SJCRH30 (cell line): ENCODE measurements around the gene C8G. TPM values are rescaled to one million over a fixed set of nuclear protein-coding genes. Genes with fewer than 3 reads are reported as not detected.
A peak's percentile ranks its signal among the peaks of the same experiment; 100 is the strongest.

Experiments used
- DNase-seq, 2 experiments: peaks; one replicate each; pipeline ENCODE4 v3.0.0-alpha.2; 2015 to 2020
- H3K27ac ChIP-seq: fragments of 250-450 bp; sonication (Bioruptor Pico); 2 replicates; pipeline ENCODE4 v1.5.1; 2020; ENCODE audit warnings: mild to moderate bottlenecking, moderate library complexity
- H3K27me3 ChIP-seq: fragments of 250-450 bp; sonication (Bioruptor Pico); 2 replicates; pipeline ENCODE4 v1.5.1; 2020; ENCODE audit warnings: mild to moderate bottlenecking, moderate library complexity
- H3K36me3 ChIP-seq: fragments of 250-450 bp; sonication (Bioruptor Pico); 2 replicates; pipeline ENCODE4 v1.5.1; 2020; ENCODE audit warnings: mild to moderate bottlenecking, moderate library complexity
- H3K4me1 ChIP-seq: fragments of 250-450 bp; sonication (Bioruptor Pico); 2 replicates; pipeline ENCODE4 v1.5.1; 2020; ENCODE audit warnings: mild to moderate bottlenecking, moderate library complexity
- H3K4me3 ChIP-seq: fragments of 250-450 bp; sonication (Bioruptor Pico); 2 replicates; pipeline ENCODE4 v1.5.1; 2020; ENCODE audit warnings: mild to moderate bottlenecking, moderate library complexity
- H3K9me3 ChIP-seq: fragments of 250-450 bp; sonication (Bioruptor Pico); replicated peaks from 2 replicates; pipeline ENCODE4 v1.5.1; 2020; ENCODE audit warnings: mild to moderate bottlenecking, moderate library complexity
- total RNA-seq: library from RNA; depleted of rRNA; stranded (reverse); fragments of >200 nt; shearing (Covaris generic); gene quantifications from 2 replicates; pipeline ENCODE4 v1.2.3, GENCODE V29; 2014

C8G gene
- total RNA-seq, 1 experiment from 2014 or later, result not detected

GRCh38 chr9:136942112-136942880 is 2.7 kb upstream of the C8G start:
- peaks cover 46% of the 10 kb centered on the region for H3K36me3 ChIP-seq
- H3K27ac ChIP-seq, result no peak overlapping the region
- no peak for DNase-seq
- no peak overlapping the region for H3K4me3 ChIP-seq
- H3K27me3 ChIP-seq, result peaks cover 3% of the 10 kb centered on the region; the same call in 1 of the 2 replicates
- 0 out of 2 replicates have a peak, but pooled peaks cover 2% of the 10 kb centered on the region for H3K9me3 ChIP-seq
- peaks cover 3% of the 10 kb centered on the region; the same call in 1 of the 2 replicates for H3K4me1 ChIP-seq

DNA sequence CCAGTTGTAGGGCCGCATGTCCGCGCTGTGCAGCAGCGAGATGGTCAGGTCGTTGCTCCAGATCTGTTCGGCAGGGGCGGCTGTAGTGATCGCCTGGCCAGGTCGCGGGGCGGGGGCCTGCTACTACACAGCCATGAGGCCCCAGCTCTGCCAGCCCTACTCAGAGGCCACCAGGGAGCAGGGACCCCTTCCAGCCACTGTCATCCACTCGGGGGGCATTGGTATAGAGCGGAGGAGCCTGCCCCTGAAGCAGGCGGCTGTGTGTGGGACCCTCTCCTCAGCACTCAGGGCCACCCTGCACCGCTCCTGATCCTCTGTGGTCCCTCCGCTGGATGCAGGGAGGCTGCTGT is 2.2 kb upstream of the C8G start:
- H3K4me3 ChIP-seq, result no peak overlapping the region
- H3K27ac ChIP-seq, result no peak overlapping the region
- H3K9me3 ChIP-seq, result 0 out of 2 replicates have a peak, but pooled peaks cover 2% of the 10 kb centered on the region
- peaks cover 41% of the 10 kb centered on the region for H3K36me3 ChIP-seq
- H3K4me1 ChIP-seq, result peaks cover 3% of the 10 kb centered on the region; the same call in 1 of the 2 replicates
- H3K27me3 ChIP-seq, result peaks cover 7% of the 10 kb centered on the region; the same call in 1 of the 2 replicates
- no peak for DNase-seq

DNA sequence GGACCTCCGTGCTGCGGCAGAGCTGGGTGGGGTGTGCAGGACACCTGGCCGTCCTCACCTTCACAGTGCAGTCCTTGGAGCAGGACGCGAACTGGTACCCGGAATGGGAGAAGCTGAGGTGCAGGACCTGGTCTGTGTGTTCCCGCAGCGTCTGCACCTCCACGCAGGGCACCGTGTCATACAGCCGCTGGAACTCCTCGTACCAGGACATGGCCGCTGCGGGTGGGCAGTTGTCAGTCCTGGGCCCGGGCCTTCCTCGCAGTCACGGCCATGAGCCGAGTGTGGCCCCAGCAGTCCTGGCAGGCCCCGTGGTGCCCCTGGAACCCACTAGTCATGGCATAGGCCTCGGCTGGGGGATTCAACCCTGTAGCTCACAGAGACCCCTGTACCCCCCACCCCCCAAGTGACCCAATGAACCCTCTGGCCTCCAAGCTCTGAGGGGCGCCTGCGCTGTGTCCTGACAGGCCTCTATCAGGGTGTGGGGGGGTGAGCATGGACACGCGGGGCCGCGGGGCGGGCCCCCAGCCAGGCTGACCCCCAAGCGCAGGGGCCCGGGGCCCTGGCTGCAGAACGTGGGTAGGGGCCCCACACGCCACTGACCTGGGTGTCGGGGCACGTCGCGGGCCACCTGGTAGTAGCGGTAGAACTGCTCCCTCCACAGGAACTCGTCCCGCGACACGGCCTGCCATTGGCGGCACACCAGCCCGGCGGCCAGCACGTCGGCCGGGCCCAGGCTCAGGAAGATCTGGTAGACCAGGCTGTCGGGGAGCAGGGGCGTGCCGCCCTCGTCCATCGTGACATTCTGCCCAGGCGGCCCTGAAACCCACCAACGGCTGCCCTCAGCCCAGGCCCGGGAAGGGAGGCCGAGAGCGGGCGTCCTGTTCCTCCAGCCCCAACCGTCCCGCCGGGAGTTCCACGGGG is 1.5 kb upstream of the C8G start:
- 0 out of 2 replicates have a peak, but pooled peaks cover 2% of the 10 kb centered on the region for H3K9me3 ChIP-seq
- peak; percentile 52 for DNase-seq
- peaks cover 39% of the 10 kb centered on the region for H3K36me3 ChIP-seq
- peak overlapping the region; percentile 74 for H3K4me3 ChIP-seq
- H3K27ac ChIP-seq, result no peak overlapping the region
- H3K4me1 ChIP-seq, result peaks cover 3% of the 10 kb centered on the region; the same call in 1 of the 2 replicates
- H3K27me3 ChIP-seq, result peaks cover 7% of the 10 kb centered on the region; the same call in 1 of the 2 replicates

DNA sequence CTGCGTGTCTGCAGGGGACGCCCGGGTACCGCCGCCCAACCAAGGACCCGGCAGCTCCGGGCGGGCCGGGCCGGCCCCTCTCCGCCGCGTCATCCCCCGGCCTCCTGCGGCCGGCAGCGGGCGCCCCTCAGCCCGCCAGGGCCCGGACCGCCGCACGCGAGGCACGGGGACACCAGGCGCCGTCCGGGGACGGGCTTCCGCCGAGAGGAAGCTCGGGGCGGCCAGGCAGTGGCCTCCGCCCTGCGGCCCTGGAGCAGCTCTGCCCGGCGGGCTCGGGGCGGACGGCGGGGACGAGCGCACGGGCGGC is 878 bp upstream of the C8G start:
- peak overlapping the region; percentile 74 for H3K4me3 ChIP-seq
- peaks cover 3% of the 10 kb centered on the region; the same call in 1 of the 2 replicates for H3K4me1 ChIP-seq
- 0 out of 2 replicates have a peak, but pooled peaks cover under 1% of the 10 kb centered on the region for H3K9me3 ChIP-seq
- H3K27me3 ChIP-seq, result peaks cover 7% of the 10 kb centered on the region; the same call in 1 of the 2 replicates
- H3K36me3 ChIP-seq, result peaks cover 34% of the 10 kb centered on the region
- H3K27ac ChIP-seq, result no peak overlapping the region
- DNase-seq, result no peak

DNA sequence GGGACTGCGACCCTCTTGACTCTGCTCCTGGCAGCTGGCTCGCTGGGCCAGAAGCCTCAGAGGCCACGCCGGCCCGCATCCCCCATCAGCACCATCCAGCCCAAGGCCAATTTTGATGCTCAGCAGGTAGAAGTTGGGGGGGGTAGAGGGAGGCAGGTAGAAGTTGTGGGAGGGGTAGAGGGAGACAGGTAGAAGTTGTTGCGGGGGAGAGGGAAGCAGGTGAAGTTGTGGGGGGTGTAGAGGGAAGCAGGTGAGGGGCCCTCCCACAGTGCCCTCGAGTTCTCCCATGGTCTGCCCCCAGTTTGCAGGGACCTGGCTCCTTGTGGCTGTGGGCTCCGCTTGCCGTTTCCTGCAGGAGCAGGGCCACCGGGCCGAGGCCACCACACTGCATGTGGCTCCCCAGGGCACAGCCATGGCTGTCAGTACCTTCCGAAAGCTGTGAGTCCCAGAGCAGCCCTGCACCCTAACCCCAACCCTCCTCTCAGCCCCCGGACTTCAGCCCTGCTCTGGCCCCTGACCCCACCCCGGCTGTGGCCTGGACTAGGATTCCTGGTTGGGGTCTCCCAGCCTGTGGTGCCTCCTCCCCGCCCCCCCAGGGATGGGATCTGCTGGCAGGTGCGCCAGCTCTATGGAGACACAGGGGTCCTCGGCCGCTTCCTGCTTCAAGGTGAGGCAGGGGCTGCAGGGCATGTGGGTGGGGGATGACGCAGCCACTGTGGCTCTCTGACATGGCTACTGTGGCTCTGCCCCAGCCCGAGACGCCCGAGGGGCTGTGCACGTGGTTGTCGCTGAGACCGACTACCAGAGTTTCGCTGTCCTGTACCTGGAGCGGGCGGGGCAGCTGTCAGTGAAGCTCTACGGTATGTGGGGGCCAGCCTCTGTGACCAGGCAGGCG is 537 bp downstream of the C8G start:
- Histone ChIP-seq H3K27ac (no peak overlapping the region), H3K4me3 (no peak overlapping the region), H3K4me1 (peaks cover 3% of the 10 kb centered on the region; the same call in 1 of the 2 replicates), H3K36me3 (peaks cover 22% of the 10 kb centered on the region), H3K27me3 (peaks cover 9% of the 10 kb centered on the region; the same call in 1 of the 2 replicates), H3K9me3 (no peaks in the 10 kb centered on the region)
- DNase-seq, result no peak

GRCh38 chr9:136946228-136947027 is 1.4 kb downstream of the C8G start:
- Histone ChIP-seq H3K4me3 (no peak overlapping the region), H3K4me1 (peaks cover 3% of the 10 kb centered on the region; the same call in 1 of the 2 replicates), H3K36me3 (peaks cover 14% of the 10 kb centered on the region), H3K27ac (no peak overlapping the region), H3K9me3 (no peaks in the 10 kb centered on the region), H3K27me3 (peaks cover 15% of the 10 kb centered on the region; the same call in 1 of the 2 replicates)
- DNase-seq, result peak in 1 of 2 experiments; percentile 4

- Histone ChIP-seq H3K4me1 (peaks cover 3% of the 10 kb centered on the region; the same call in 1 of the 2 replicates), H3K27ac (no peak overlapping the region), H3K27me3 (peaks cover 21% of the 10 kb centered on the region), H3K9me3 (no peaks in the 10 kb centered on the region), H3K36me3 (peaks cover 6% of the 10 kb centered on the region), H3K4me3 (no peak overlapping the region)
- peak in 1 of 2 experiments; percentile 14 for DNase-seq
Observed at GRCh38 chr9:136947028-136947891, 2.2 kb downstream of the C8G start.

GRCh38 chr9:136947955-136948510 is 3.0 kb downstream of the C8G start:
- Histone ChIP-seq H3K4me3 (no peak overlapping the region), H3K9me3 (no peaks in the 10 kb centered on the region), H3K36me3 (no peaks in the 10 kb centered on the region), H3K27me3 (peaks cover 26% of the 10 kb centered on the region), H3K27ac (no peak overlapping the region), H3K4me1 (peaks cover 3% of the 10 kb centered on the region; the same call in 1 of the 2 replicates)
- peak; percentile 64 to 72 for DNase-seq

DNA sequence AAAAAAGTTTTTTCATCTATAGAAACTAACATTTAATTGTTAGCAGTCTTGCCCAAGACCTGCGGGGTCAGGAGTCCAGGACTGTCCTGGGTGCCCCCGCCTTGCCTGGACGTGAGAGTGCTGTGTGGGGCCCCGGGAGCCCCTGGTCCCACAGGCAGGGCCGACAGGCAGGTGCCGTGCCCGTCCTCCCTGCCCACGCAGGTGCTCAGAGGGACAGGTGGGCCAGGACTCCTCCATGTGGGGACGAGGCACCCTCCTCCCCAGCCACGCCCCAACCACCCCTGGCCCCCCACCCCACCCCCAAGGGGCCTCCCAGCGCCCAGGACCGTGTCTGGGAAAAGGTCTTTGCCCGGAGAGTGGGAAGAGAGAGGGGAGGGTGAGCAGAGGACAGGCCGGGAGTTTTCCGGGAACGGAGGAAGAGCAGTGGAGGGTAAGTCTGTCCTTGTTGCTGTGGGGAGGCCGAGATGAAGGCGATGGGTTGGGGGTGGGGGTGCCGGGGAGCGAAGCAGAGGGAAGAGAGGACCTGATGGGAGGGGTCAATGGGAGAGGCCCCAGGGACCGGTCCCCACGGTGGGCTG is 4.3 kb downstream of the C8G start:
- H3K36me3 ChIP-seq, result no peaks in the 10 kb centered on the region
- peaks cover 34% of the 10 kb centered on the region for H3K27me3 ChIP-seq
- peak overlapping the region; percentile 55 for H3K4me3 ChIP-seq
- H3K9me3 ChIP-seq, result no peaks in the 10 kb centered on the region
- H3K27ac ChIP-seq, result no peak overlapping the region
- peak in 1 of 2 experiments; percentile 2 for DNase-seq
- no peaks in the 10 kb centered on the region for H3K4me1 ChIP-seq

DNA sequence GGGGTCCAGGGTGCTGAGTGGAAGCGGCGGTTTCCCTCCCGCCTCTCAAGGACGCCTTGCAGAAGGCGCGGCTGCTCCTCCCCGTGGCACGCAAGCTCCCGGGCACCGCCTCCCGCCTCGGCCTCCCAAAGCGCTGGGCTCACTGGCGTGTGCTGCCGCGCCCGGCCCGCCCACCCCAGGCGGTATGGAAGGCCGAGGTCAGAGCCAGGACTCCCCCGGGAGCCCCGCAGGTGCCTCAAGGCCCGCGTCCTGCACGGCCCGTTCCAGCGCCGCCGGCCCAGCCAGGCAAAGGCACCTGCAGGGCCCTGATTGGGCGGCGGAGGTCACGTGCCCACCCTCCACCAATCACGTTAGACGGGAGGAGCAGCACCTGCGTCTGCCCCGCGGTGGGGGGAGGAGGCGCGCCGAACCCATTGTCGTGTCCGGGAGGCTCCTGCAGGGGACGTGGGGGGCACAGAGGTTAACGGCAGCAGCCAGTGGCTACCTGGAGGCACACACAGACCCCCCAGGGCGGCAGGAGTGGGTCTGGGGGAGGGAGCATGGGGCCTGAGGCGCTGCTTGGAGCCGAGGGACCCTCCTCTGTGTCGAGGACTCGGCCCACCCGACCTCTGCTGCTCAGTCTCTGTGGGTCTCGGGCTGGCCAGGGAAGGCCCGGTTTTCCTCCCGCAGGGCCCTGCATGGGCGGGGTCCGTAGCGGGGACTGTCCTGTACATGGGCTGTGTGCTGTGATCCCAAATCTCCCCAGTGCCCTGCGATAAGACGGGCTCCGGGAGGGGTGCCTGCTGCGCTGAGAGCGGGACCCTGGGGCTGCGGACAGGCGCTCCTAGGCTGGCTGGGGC is 5.0 kb downstream of the C8G start:
- peak overlapping the region; percentile 55 for H3K4me3 ChIP-seq
- H3K36me3 ChIP-seq, result no peaks in the 10 kb centered on the region
- H3K9me3 ChIP-seq, result no peaks in the 10 kb centered on the region
- H3K4me1 ChIP-seq, result no peaks in the 10 kb centered on the region
- no peak overlapping the region for H3K27ac ChIP-seq
- H3K27me3 ChIP-seq, result peaks cover 38% of the 10 kb centered on the region
- peak; percentile 83 to 90 for DNase-seq

DNA sequence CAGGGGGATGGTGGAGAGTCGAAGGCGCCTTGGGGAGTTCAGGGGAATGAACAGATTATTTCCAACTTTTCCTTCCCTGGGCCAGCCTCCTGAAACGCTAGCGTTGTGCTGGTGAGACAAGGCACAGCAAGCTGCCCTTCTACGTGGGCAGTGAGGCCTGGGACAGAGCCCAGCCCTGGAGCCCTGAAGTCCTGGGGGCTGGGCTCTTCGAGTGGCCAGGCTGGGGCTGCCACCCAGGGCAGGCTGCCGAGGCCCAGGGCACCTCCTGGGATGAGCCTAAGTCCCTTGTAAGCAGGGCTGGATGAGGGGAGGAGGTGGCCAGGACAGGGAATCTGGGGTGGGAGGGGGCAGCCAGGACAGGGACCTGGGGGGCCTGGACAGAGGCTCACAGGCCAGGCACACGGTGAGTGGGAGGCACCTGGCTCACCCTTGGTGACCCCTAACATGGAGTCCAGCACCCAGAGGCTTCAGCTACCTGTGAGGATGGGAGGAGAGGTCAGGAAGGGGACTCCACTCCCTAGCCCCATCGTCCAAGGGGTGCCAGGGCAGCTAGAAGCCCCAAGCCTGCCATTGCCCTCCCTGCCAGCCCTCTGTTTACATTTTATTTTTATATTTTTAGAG is 5.7 kb downstream of the C8G start:
- no peaks in the 10 kb centered on the region for H3K36me3 ChIP-seq
- no peak overlapping the region for H3K27ac ChIP-seq
- H3K27me3 ChIP-seq, result peaks cover 41% of the 10 kb centered on the region
- H3K9me3 ChIP-seq, result no peaks in the 10 kb centered on the region
- no peak overlapping the region for H3K4me3 ChIP-seq
- DNase-seq, result peak in 1 of 2 experiments; percentile 2
- H3K4me1 ChIP-seq, result no peaks in the 10 kb centered on the region
